Measurements from ENCODE around the gene ENTREP1.
"Not testable (repeated sequence)": the region's sequence is repeated elsewhere in the genome, so short reads cannot be mapped to it uniquely, and the experiment has no call there.

DNA sequence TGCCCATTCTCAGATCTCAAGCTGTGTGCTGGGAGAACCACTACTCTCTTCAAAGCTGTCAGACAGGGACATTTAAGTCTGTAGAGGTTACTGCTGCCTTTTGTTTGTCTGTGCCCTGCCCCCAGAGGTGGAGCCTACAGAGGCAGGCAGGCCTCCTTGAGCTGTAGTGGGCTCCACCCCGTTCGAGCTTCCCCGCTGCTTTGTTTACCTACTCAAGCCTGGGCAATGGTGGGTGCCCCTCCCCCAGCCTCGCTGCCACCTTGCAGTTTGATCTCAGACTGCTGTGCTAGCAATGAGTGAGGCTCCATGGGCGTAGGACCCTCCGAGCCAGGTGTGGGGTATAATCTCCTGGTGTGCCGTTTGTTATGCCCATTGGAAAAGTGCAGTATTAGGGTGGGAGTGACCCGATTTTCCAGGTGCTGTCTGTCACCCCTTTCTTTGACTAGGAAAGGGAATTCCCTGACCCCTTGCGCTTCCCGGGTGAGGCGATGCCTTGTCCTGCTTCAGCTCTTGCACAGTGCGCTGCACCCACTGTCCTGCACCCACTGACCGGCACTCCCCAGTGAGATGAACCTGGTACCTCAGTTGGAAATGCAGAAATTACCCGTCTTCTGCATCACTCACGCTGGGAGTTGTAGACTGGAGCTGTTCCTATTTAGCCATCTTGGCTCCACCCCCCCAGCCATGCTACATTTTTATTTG, 115.4 kb downstream of the ENTREP1 start:
- not testable (repeated sequence) for TF ChIP-seq EZH2, EZH2phosphoT487 (IDR thresholded peaks at IDR 0.05)
- TF ChIP-seq, protein P1, sequence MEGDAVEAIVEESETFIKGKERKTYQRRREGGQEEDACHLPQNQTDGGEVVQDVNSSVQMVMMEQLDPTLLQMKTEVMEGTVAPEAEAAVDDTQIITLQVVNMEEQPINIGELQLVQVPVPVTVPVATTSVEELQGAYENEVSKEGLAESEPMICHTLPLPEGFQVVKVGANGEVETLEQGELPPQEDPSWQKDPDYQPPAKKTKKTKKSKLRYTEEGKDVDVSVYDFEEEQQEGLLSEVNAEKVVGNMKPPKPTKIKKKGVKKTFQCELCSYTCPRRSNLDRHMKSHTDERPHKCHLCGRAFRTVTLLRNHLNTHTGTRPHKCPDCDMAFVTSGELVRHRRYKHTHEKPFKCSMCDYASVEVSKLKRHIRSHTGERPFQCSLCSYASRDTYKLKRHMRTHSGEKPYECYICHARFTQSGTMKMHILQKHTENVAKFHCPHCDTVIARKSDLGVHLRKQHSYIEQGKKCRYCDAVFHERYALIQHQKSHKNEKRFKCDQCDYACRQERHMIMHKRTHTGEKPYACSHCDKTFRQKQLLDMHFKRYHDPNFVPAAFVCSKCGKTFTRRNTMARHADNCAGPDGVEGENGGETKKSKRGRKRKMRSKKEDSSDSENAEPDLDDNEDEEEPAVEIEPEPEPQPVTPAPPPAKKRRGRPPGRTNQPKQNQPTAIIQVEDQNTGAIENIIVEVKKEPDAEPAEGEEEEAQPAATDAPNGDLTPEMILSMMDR (IDR thresholded peaks at IDR 0.05): not testable (repeated sequence)

Measured in neural progenitor cell (in vitro differentiated cells).